Choroid plexus epithelial cell (primary cell): ENCODE results near the gene TEX2.
"Not testable (repeated sequence)": the region's sequence is repeated elsewhere in the genome, so short reads cannot be mapped to it uniquely, and the experiment has no call there.

Experiments
- DNase-seq: peaks from one replicate; pipeline ENCODE4 v3.0.0-alpha.2; 2010; ENCODE audit warnings: low read depth
- H3K4me3 ChIP-seq: 2 replicates; pipeline ENCODE4 v1.5.1; 2011; ENCODE audit warnings: low read depth, mild to moderate bottlenecking, control low read depth, low read length, moderate library complexity
- TF ChIP-seq, protein P1 (sequence below): conservative IDR thresholded peaks from 2 replicates; pipeline ENCODE4 v1.5.1; 2011; ENCODE audit warnings: low read depth, mild to moderate bottlenecking, control low read depth, inconsistent platforms, low read length, moderate library complexity

TEX2 gene

DNA sequence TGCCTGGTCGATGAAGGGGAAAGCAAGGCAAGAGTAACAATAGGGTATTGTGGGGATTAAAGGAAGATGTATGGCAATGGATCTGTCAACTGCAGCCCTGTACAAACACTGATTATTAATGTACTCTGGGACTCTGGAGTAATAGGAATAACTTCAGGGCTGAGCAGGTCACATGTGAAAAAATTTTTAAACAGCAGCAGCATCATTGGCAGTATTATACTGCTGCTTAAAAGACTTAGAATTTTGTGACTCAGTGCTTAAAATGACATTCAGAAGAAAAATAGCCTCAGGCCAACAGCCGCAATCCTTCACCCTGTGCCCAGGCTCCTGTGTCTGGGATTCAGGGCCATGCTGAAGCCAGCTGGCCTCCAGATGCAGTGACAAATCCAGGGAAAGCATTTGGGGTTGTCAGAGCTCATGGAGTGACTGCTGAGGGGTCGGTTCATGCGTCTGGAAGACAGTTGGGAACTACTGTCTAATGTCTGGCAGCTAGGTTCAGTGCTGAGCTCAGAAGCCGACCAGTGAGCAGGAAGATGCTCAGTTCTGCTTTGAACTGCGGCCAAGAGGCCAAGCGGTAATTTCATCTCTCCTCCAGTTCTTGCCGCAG, 22.2 kb downstream of the TEX2 start:
- no peak overlapping the region for H3K4me3 ChIP-seq
- TF ChIP-seq, protein P1, sequence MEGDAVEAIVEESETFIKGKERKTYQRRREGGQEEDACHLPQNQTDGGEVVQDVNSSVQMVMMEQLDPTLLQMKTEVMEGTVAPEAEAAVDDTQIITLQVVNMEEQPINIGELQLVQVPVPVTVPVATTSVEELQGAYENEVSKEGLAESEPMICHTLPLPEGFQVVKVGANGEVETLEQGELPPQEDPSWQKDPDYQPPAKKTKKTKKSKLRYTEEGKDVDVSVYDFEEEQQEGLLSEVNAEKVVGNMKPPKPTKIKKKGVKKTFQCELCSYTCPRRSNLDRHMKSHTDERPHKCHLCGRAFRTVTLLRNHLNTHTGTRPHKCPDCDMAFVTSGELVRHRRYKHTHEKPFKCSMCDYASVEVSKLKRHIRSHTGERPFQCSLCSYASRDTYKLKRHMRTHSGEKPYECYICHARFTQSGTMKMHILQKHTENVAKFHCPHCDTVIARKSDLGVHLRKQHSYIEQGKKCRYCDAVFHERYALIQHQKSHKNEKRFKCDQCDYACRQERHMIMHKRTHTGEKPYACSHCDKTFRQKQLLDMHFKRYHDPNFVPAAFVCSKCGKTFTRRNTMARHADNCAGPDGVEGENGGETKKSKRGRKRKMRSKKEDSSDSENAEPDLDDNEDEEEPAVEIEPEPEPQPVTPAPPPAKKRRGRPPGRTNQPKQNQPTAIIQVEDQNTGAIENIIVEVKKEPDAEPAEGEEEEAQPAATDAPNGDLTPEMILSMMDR, result peak; percentile 1
- peak; percentile 70 for DNase-seq

DNA sequence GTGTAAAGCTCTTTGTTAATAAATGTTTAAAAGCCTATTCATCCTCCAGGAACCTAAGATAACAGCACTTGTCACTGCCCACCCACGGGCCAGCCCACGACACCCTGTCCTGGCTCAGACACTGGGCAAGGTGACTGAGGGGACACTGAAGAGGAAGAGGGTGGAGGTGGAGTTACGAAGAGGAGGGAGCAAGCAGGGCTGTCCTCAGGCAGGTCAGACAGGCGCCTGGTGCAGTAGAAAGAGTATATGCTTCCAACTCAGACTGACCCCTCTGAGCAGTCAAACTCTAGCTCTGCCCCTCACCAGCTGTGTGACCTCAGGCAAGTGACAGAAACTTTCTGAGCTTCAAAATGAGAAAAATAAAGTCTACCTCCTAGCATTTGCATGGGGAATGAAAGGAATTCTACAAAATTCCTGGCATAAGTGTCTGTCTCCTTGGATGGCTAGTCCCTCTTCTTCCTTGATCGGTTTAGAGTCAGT, 22.8 kb downstream of the TEX2 start:
- no peak overlapping the region for H3K4me3 ChIP-seq
- no peak for DNase-seq
- TF ChIP-seq, protein P1, result peak; percentile 7

DNA sequence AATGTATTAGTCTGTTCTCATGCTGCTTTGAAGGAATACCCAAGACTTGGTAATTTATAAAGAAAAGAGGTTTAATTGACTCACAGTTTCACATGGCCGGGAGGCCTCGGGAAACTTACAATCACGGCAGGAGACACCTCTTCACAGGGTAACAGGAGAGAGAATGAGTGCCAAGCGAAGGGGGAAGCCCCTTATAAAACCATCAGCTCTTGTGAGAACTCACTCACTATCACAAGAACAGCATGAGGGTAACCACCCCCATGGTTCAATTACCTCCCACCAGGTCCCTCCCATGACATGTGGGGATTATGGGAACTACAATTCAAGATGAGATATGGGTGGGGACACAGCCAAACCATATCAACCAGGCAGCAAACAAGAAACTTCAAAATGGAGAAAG, 24.6 kb downstream of the TEX2 start:
- not testable (repeated sequence) for DNase-seq, H3K4me3 ChIP-seq

DNA sequence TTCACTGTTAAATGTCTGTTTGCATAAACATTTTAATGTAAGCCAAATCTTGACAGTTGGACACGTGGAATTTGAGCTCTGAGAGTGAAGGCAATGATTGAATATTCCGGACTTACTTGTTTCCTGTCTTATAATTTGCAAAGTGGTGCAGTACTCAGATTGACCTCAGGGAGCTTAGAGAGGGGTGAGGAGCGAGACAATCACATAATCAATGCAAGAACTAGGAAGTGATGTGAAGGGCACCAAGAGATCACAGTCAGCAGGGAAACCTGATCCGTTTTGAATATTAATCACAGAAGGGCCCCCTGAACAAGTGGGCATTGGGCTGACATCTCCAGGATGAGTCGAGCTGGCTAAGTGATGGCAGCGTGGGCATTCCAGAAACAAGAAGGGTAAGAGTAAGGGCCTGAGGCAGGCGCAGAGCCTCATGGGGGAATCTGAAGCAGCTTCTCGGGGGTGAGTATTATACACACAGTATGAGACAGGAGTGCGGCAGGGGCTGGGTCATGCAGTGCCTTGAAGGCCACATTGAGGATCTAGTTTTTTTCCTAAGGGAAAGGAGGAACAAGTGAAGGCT, 26.1 kb downstream of the TEX2 start:
- no peak overlapping the region for H3K4me3 ChIP-seq
- TF ChIP-seq, protein P1, result peak; percentile 45
- peak; percentile 31 for DNase-seq

DNA sequence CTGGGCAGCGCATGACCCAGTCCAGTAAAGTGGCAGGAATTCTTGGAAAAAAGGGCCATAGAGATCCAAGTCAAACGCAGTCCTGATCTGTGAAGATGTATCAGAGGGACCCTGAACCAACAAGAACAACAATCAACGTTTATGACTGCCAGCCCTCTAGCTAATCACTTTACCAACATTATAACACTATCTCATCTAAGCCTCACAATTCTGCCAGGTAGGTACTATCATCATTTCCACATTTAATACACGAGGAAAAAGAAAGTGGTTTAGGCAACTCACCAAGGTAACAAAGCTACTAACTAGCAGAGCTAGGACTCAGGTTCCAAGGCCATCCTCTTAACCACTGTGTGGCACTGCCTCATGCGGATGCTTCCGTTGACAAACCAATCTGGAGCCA, 28.1 kb downstream of the TEX2 start:
- DNase-seq, result no peak
- TF ChIP-seq, protein P1, result no peak
- no peak overlapping the region for H3K4me3 ChIP-seq

DNA sequence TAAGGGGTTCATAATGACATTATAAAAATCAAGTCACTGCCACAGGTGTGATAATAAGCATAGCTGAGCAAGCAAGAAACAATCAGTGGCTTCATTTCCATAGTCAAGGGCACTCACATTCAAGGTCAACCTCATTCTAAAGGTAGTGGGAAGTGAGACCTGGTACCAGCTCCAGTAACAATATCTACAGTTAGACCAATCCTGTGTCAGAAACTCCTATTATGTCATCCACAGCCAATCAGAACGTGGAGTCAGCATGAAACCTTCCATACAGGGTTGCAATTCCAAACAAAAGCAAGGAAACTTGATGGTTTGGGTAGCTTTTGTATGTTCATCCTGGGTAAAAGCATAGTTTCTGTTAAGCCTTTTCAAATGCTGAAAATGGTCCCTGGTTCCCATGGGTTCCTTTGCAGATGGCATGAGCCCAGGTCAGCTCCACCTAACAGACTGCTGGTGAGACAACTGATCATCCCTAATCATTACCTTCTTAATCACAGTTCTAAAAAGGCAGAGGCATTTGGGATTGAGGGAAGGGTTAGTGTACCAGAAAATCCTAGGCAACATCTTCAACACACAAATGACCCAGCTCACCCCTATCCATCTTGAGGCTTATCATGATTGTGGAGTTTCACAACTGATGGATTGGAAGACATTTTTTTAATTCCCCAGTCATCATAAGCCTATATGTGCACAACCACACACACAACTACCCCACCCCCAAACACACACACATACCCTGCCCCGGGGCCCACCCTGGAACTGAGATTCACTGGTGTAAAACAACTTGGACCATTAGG, 30.4 kb downstream of the TEX2 start:
- DNase-seq, result no peak
- no peak overlapping the region for H3K4me3 ChIP-seq
- TF ChIP-seq, protein P1, result no peak

DNA sequence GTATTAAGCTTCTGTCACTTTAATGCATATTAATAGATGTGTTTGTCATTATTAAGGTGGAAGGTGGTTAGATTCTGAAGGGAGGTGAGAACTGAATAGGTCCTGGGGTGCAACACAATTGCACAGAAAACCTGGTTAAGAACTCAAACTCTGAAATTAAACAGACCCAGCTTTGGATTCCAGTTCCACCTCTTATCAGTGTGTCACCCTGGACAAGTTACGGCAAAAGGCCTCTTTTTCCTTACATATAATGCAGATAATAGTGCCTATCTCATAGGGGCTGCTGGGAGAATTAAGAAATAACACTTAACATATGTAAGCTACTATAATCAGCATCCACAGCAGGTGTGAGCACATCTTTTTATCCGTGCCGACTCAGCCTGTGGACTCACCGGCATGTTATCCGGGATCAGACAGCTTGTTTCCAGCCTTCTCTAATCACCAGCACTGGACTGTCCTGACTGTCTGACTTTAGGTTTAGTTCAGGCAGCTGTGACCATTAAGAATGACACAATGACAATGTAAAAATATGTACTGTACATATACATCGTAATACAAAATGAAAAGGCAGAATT, 31.4 kb downstream of the TEX2 start:
- H3K4me3 ChIP-seq, result no peak overlapping the region
- DNase-seq, result no peak
- TF ChIP-seq, protein P1, result no peak
